ENCODE measurements around the gene SNX24.
"Not testable (repeated sequence)": the region's sequence is repeated elsewhere in the genome, so short reads cannot be mapped to it uniquely, and the experiment has no call there.

Gene SNX24

GRCh38 chr5:122967625-122968024 lies 122.2 kb downstream of the SNX24 start:
- no peaks in the 10 kb centered on the region for H3K4me1 ChIP-seq (ENCODE audit: control insufficient read depth, insufficient read depth, low read length)
- no peak overlapping the region for H3K27ac ChIP-seq (ENCODE audit: extremely low read depth, low read depth, low read length)
- no peak overlapping the region for H3K4me3 ChIP-seq (ENCODE audit: low read depth, low read length)
- no peaks in the 10 kb centered on the region for H3K9me3 ChIP-seq (ENCODE audit: control insufficient read depth, insufficient read depth, low read depth, low read length)
- ChIA-PET CTCF (no interaction called here), POLR2A (no interaction called here)
- TF ChIP-seq EGR2 (tag by site-specific recombination; IDR thresholded peaks at IDR 0.05; ENCODE audit: low read depth) (no peak), ZNF704 (tag by site-specific recombination; IDR thresholded peaks at IDR 0.05) (no peak), ZNF776 (tag by site-specific recombination; IDR thresholded peaks at IDR 0.05; ENCODE audit: borderline replicate concordance) (no peak)
- no peaks in the 10 kb centered on the region for H3K36me3 ChIP-seq (ENCODE audit: control insufficient read depth in 2 of 2, insufficient read depth in 1 of 2, low read length in 2 of 2)

- POLR2A ChIA-PET: not testable (repeated sequence)
- CTCF ChIA-PET: interaction anchor here (0.7 kb wide), 1 partner anchor 32 kb away, joined by 3 read pairs; no protein-coding TSS in a partner anchor
Observed at GRCh38 chr5:122968056-122968455, 122.6 kb downstream of the SNX24 start.

GRCh38 chr5:122971333-122971732 lies 125.9 kb downstream of the SNX24 start:
- CTCF ChIA-PET: no interaction called here
- H3K36me3 ChIP-seq (ENCODE audit: control insufficient read depth in 2 of 2, insufficient read depth in 1 of 2, low read length in 2 of 2): no peaks in the 10 kb centered on the region
- TF ChIP-seq ZNF184 (tag by site-specific recombination; IDR thresholded peaks at IDR 0.05): no peak
- peak; percentile 60; the same call in 1 of the 2 replicates for TF ChIP-seq ATF2 (tag by site-specific recombination; IDR thresholded peaks at IDR 0.05; ENCODE audit: low read depth)

More at GRCh38 chr5:122968056-122968455, 122.6 kb downstream of the SNX24 start:
- H3K36me3 ChIP-seq (ENCODE audit: control insufficient read depth in 2 of 2, insufficient read depth in 1 of 2, low read length in 2 of 2); H3K4me3 ChIP-seq (ENCODE audit: low read depth, low read length); H3K27ac ChIP-seq (ENCODE audit: extremely low read depth, low read depth, low read length); H3K4me1 ChIP-seq (ENCODE audit: control insufficient read depth, insufficient read depth, low read length); H3K9me3 ChIP-seq (ENCODE audit: control insufficient read depth, insufficient read depth, low read depth, low read length): not testable (repeated sequence)

GRCh38 chr5:122972877-122973276 lies 127.5 kb downstream of the SNX24 start:
- Histone ChIP-seq H3K4me3 (ENCODE audit: low read depth, low read length) (no peak overlapping the region), H3K36me3 (ENCODE audit: control insufficient read depth in 2 of 2, insufficient read depth in 1 of 2, low read length in 2 of 2) (no peaks in the 10 kb centered on the region), H3K9me3 (ENCODE audit: control insufficient read depth, insufficient read depth, low read depth, low read length) (no peaks in the 10 kb centered on the region), H3K4me1 (ENCODE audit: control insufficient read depth, insufficient read depth, low read length) (peaks cover 11% of the 10 kb centered on the region), H3K27ac (ENCODE audit: extremely low read depth, low read depth, low read length) (no peak overlapping the region)
- ChIA-PET CTCF (no interaction called here), POLR2A (no interaction called here)
- no peak for TF ChIP-seq ZNF133 (tag by site-specific recombination; IDR thresholded peaks at IDR 0.05)

More at GRCh38 chr5:122971333-122971732, 125.9 kb downstream of the SNX24 start:
- H3K4me1 ChIP-seq (ENCODE audit: control insufficient read depth, insufficient read depth, low read length): peaks cover 3% of the 10 kb centered on the region; the same call in 1 of the 2 replicates
- no peaks in the 10 kb centered on the region for H3K9me3 ChIP-seq (ENCODE audit: control insufficient read depth, insufficient read depth, low read depth, low read length)
- no peak overlapping the region for H3K27ac ChIP-seq (ENCODE audit: extremely low read depth, low read depth, low read length)
- H3K4me3 ChIP-seq (ENCODE audit: low read depth, low read length): no peak overlapping the region
- POLR2A ChIA-PET: interaction anchor here (0.6 kb wide), 1 partner anchor 18 kb away, joined by 4 read pairs; no protein-coding TSS in a partner anchor

GRCh38 chr5:122973759-122974158 lies 128.3 kb downstream of the SNX24 start:
- POLR2A ChIA-PET; H3K9me3 ChIP-seq (ENCODE audit: control insufficient read depth, insufficient read depth, low read depth, low read length); CTCF ChIA-PET; H3K4me3 ChIP-seq (ENCODE audit: low read depth, low read length); H3K27ac ChIP-seq (ENCODE audit: extremely low read depth, low read depth, low read length); H3K36me3 ChIP-seq (ENCODE audit: control insufficient read depth in 2 of 2, insufficient read depth in 1 of 2, low read length in 2 of 2): not testable (repeated sequence)
- peaks cover 11% of the 10 kb centered on the region for H3K4me1 ChIP-seq (ENCODE audit: control insufficient read depth, insufficient read depth, low read length)

- CTCF ChIA-PET: interaction anchor here (1.1 kb wide), 1 partner anchor 458 kb away, joined by 4 read pairs; no protein-coding TSS in a partner anchor
- peak; percentile 95 for TF ChIP-seq ZNF157 (tag by site-specific recombination; IDR thresholded peaks at IDR 0.05)
- H3K9me3 ChIP-seq (ENCODE audit: control insufficient read depth, insufficient read depth, low read depth, low read length); H3K4me3 ChIP-seq (ENCODE audit: low read depth, low read length); POLR2A ChIA-PET; H3K27ac ChIP-seq (ENCODE audit: extremely low read depth, low read depth, low read length); H3K36me3 ChIP-seq (ENCODE audit: control insufficient read depth in 2 of 2, insufficient read depth in 1 of 2, low read length in 2 of 2): not testable (repeated sequence)
- peaks cover 11% of the 10 kb centered on the region for H3K4me1 ChIP-seq (ENCODE audit: control insufficient read depth, insufficient read depth, low read length)
Observed at GRCh38 chr5:122974251-122974650, 128.8 kb downstream of the SNX24 start.

All from HEK293 (cell line).